Activated CD8-positive, alpha-beta memory T cell treated with anti-CD3 and anti-CD28 coated beads for 24 hours (primary cell): ENCODE measurements around the gene ANXA10.
"Not testable (repeated sequence)": the region's sequence is repeated elsewhere in the genome, so short reads cannot be mapped to it uniquely, and the experiment has no call there.

Experiments
- DNase-seq: peaks from one replicate; pipeline ENCODE4 v3.0.0-alpha.2; 2020

Gene ANXA10

DNA sequence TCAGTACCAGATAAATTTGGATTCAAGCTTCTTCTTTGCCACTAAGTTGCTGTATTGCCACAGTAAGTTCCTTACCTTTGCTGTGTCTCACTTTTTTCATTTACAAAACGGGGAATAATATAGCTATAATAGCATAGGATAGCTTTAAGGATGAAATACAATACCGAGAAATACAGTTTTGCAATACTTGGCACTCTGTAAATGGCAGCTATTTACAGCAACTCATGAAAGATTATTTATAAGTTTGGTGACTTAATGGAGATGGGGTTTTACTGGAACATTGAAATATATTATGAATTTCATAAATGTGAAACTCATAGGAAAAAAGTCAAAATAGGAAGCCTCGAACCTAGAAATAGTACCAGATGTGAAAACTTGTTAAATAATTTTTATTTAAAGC, 27.6 kb downstream of the ANXA10 start:
- no peak for DNase-seq

DNA sequence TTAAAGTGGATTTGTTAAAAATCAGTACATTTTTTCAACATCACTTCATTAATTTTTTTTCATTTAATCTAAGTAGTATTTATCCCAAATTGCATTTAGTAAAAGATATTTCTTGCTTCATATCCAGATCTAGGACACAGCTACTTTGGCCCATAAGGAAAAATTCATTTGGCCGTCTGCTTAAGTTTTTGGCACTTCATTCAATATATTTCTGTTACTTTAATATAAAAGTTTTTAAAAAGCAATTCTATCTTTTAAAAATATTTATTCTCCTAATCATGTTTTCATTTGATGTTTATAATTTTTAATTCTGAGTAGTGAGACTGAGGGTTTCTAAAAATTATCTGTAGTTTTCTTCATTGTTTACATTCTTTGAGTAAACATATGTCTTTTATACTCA, 28.5 kb downstream of the ANXA10 start:
- DNase-seq, result no peak

DNA sequence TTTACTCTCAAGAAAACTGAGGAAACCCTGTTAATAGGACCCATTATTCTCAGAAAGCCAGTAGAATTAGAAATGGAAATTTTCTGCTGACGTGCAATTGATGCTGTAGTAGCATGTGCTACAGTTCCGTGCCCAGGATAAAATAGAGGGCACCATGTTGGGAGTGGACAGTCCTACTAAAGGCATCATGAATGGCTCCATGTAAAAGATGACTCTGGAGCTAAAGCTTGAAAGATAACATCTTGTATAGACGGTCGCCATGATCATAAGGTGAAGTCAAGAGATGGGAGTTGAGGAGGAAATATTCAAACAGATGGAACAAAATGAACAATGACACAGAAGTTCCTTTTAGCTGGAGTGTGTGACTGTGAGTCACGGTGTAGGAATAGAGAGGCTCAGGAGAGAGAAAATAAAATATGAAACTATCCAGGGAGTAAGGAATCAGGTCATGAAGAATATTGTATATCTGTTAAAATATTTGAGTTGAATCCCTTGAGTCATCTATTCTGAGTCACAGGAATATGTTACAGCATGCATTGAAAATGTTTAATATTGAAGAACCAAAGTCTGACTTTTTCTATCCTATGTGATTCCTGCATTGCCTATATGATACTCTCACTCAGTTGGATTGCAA, 31.8 kb downstream of the ANXA10 start:
- no peak for DNase-seq

DNA sequence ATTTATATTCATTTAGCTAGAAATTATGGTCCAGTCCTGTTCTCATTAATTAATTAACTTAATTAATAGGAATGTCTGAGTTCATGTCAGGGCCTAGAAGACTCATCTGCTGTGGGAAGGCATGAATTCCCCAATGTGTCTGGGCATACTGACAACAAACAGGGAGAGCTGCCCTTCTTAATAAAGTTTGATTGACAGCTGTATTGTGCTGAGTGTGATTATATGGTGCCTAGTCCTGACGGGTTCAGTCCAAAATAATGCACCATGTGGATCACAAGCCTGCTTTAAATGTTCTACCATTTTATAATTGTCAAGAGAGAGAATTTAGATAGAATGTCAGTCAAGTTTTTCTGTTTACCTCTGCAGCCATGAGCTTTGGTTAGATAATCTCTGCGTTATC, 34.6 kb downstream of the ANXA10 start:
- no peak for DNase-seq

DNA sequence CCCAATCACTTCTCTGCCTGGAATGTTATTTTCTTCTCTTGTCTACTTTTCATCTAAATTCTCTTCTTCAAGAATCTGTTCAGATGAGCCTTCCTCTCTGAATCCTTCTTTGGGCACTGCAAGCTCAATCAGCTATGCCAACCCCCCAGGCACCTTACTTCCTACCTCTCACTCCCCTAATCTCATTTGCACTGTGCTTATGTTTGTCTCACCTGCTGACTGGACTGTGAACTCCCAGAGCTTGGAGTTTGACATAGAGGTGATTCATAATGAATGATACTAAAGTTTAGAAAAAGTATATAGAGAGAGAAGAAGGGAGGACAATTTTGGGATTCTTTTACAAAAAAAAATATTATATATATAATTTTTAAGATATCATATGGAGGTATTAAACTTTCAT, 36.3 kb downstream of the ANXA10 start:
- DNase-seq, result no peak

DNA sequence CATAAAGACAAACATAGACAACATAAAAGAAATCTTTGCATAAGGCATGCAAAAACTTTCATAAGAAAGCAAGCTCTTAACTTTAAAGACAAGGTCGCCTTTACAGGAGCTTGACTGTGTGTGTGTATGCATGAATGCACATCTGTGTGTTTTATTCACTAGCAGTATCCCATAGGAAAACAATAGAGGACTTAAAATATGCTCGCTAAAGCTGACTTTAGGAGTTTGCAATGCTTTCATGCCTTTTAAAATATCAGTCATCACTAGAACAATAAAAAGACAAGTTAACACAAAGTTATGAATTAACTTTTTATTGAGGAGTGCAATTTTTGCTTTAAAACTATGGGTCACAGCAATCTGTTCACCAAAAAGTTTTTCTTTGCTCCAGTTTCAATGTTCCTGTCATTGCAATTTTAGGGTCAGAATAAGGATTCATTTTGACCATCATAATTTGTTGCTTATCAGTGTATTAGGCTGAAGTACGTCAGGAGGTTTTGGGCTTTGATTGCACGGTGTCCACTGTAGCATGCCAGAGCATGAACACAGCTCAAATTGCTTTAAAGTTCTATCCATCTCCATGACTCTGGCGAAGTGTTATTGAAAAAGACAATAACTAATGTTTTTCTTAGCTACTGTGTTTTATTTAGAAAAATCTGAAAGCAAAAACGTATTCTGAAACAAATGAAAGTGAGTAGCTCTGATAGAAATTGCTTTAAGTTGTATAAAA, 36.9 kb downstream of the ANXA10 start:
- no peak for DNase-seq

DNA sequence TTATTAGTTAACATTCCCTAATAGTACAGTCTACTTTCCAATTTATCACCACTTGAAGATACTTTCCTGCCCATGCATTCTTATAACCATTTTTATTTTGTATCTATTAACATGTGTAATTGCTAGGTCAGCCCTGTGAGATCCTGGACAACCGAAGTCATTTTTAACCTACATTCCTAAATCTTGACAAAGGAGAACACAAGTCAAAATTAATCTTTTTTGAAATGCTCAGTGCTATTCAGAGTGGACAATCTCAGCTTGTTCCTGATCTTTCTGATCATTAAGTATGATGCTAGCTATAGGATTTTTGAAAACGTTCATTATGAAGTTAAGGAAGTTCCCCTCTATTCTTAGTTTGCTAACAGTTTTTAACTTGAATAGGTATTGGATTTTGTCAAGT, 37.5 kb downstream of the ANXA10 start:
- no peak for DNase-seq

DNA sequence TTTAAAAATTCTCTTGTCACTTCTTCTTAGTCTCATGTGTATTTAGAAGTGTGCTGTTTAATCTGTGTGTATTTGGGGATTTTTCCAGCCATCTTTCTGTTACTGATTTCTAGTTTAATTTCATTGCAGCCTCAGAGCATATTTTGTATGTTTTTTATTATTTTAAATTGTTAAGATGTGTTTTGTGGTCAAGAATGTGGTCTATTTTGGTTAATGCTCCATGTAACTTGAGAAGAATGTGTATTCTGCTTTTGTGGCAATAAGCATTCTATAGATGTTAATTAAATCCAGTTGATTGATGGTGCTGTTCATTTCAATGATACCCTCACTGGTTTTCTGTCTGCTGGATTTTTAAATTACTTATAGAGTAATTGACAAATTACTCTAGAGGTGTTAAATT, 38.9 kb downstream of the ANXA10 start:
- DNase-seq, result no peak

DNA sequence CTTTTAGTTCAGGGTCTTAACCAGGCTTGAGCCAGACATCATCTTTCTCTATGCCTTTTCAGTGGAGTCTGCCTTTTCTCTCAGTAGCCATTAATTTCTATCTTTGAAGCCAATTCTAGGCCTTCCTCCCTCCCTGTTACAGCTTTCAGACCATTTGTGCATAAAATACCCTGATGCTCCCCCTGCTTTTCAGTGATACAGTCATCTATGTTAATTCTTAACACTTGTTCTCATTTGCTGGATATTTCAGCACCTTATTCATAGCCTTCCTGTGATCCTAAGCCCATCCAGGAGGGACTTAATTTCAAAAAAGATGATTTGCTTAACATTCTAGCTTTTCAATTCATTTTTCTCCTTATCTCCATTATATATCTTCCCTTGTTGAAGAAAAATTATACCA, 42.3 kb downstream of the ANXA10 start:
- no peak for DNase-seq

DNA sequence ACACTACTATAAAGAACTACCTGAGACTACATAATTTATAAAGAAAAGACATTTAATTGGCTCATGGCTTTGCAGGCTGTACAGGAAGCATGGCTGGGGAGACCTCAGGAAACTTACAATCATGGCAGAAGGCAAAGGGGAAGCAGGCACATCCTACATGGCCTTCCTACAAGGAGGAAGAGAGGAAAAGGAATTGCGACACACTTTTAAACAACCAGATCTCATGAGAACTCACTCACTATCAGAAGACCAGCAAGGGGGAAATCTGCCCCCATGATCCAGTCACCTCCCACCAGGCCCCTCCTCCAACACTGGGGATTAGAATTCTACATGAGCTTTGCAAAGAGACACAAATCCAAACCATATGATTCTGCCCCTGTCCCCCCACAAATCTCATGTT, 43.5 kb downstream of the ANXA10 start:
- not testable (repeated sequence) for DNase-seq

DNA sequence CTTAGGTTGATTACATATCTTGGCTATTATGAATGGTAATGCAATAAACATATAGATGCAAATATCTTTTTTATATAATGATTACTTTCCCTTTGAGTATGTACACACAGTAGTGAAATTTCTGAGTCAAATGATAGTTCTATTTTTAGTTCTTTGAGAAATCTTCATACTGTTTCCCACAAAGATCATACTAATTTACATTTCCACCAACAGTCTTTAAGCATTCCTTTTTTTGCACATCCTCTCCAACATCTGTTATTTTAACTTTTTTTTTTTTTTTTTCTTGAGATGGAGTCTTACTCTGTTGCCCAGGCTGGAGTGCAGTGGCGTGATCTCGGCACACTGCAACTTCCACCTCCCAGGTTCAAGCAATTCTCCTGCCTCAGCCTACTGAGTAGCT, 45.4 kb downstream of the ANXA10 start:
- not testable (repeated sequence) for DNase-seq

DNA sequence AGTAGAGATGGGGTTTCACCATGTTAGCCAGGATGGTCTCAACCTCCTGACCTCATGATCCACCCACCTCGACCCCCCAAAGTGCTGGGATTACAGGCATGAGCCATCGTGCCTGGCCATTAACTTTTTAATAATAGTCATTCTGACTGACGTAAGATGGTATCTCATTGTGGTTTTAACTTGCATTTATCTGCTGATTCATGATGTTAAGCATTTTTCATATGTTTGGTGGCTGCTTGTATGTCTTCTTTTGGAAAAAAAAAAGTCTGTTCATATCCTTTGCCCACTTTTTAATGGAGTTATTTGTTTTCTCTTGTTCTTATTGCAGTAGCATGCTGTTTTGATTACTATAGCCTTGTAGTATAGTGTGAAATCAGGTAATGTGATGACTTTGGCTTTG, 45.8 kb downstream of the ANXA10 start:
- DNase-seq, result no peak

DNA sequence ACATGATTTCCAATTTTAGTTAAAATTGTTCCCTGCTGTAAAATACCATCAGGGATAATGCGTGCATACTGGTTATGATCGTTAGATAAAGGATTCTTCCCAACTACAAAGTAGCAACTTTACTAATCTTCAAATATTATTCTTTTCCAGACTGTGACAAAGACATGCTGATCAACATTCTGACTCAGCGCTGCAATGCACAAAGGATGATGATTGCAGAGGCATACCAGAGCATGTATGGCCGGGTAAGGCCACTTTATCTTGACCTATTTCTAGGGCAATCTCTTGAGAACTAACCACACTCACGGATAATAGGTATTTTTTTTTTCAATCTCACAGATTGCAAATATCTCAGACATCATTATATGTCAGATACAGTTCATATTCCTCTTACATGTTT, 47.0 kb downstream of the ANXA10 start:
- no peak for DNase-seq

DNA sequence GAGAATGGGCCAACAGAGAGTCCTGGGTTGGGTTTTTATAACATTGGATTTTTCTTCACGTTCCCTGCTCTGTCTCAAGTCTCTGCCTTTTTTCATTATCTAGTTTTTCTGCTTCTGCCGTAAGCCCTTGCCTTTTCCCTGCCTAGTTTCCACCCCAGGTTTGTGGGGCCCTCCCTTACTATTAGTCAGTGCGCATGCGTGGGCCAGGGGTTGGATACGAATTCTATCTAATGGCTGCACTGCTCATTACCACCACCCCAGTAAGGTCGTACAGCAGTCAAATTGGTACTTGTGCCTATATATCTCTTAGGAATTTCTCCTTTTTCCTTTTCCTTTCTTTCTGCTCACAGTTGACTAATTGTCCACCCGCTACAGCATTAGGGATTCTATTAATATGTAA, 49.4 kb downstream of the ANXA10 start:
- DNase-seq, result no peak

DNA sequence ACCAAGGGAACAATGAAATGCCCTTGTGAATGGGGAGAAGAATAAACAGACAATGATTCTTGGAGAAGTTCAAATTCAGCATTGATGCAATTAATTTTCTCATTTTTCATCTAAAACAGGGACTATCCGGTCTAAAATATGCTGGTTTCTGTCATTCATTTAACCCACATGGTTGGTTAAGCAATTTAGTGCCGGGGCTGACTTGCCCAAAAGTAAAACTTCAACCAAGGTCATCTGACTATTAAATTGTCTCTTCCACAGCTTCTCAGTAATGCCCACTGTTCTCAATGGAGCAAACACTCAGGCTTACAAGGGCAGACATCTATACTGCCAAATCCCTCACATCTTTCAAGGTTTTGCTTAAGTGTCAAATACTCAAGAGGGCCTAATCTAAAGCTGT, 51.3 kb downstream of the ANXA10 start:
- DNase-seq, result no peak

DNA sequence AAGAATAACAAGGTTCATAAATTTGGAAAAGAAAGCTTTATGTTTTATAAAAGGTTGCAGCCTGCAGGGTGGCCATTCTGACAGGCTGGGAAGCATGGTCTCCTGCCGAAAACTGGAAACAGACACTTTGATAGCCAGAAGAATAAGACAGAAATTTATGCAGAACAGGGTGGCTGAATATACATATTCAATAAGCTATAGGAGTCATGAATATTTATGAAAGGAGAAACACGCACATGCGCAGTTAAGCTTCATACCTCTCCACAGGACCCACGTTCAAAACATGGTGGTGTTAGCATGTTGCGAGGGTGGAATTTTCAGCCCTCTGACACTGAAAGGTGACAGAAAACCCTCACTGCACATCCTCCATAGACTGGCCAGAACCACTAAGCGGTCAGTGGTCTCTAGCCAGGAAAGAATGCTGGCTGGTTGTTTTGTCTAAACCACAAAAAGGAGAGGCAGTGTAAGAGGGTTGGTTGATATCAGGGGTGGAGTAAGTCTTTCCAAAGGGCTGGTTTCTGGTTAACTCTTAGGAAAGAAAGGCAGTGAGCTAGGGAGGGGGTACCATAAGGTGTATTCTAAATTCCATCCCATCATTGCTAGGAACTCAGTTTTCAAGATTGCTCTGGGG, 58.2 kb downstream of the ANXA10 start:
- DNase-seq, result no peak

DNA sequence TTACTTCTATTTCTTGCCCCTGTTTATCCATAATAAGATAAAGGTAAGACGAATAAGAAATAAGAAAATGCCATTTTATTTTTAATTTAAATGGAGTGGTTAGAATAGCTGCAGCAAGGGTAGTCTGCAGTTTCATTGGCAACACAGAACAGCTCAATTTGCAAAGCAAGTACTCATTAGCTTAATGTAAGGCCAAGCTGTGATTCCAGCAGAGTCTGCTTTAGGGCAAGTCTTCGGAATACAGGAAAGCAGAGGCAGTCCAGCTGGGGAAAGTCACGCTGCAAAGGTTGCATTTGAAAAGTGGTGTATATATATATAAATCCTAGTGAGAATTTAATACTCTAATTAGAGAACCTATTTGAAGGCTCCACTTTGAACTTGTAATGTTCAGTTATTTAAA, 59.0 kb downstream of the ANXA10 start:
- no peak for DNase-seq

DNA sequence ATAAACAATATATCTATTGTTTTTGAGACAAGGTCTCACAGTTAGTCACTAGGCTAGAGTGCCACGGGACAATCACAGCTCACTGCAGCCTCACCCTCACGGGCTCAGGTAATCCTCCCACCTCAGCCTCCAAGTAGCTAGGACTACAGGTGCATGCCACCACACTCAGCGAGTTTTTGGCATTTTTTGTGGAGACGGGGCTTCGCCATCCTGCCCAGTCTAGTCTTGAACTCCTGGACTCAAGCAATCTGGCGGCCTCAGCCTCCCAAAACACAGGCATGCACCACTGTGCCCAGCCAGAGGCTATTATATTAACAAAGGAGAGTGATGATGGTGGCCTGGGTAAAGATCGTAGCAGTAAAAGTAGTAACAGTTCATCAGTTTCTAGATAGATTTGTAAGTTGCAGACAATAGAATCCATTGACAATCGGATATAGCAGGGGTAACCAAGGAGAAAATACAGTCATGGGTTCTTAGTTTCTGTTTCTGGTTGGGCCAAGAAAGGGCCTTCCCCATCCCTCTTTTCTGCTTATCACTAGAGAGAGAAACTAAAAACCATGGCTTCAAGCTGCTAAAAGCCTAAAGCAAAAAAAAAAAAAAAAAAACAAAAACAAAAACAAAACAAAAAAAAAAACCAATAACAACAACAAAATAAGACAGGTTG, 60.6 kb downstream of the ANXA10 start:
- DNase-seq, result no peak

DNA sequence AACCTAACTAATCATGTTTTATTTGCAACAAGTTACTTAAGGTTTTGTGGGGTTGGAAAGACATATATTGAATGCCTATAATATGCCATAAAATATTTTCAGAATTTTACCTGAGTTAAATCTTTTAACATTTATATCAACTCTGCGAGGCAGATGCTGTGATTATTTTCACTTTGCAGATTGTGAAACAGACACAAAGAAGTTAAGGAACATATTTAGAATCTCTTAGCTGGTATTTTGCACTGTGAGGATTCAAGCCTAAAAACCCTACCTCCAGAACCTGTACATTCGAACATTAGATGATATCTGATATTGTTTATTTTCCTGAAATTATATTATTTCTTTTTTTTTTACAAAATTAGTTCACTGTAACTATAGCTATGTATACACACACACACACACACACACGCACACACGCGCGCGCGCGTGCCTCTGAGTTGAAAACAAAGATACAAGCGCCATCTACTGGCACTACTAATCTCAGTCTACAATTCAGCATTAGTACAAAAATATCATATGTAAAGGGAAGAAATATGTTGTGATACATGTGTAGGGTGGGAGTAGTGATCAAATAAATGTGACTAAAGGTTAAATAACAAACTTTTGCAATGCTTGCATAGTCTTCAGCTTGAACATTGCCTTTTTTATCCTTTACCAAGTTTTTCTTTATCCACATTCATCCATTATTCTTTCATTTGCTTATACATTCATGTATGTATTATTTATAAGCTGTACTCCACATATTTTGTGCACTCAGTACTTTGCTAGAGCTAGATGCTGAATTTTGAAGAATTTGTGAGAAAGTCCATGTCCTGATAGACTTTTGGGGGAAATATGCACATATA, 61.5 kb downstream of the ANXA10 start:
- DNase-seq, result peak; percentile 69

DNA sequence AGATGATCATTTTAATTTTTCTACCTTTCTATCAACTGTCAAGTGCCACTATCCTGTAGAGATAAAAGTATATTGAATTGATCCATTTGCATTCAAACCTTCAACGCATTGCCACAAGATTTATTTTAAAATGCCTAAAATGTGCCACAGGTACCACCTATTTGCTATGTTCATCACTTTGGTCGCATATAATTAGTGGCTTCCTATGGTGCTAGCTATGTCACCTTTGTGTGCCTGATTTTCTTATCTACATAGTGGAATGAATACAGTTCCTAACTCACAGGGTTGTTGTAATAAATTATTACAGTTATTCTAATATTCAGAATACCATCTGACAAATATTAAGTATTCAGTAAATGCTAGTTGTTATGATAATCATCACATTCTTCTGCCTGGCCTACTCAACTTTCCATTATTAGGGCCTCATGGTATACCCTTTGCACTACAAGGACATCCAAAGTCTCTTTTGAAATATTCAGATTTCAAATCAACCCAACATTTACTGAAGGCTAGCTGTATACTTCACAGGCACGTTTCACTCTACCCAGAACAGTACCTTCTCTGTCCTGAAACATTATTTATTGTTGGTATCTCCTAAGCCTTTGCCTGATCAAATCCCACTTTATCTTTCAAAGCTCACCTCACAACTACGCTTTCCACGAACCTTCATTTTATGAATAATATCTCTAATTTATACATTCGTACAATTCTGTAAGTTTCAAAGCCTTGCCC, 62.4 kb downstream of the ANXA10 start:
- DNase-seq, result no peak

DNA sequence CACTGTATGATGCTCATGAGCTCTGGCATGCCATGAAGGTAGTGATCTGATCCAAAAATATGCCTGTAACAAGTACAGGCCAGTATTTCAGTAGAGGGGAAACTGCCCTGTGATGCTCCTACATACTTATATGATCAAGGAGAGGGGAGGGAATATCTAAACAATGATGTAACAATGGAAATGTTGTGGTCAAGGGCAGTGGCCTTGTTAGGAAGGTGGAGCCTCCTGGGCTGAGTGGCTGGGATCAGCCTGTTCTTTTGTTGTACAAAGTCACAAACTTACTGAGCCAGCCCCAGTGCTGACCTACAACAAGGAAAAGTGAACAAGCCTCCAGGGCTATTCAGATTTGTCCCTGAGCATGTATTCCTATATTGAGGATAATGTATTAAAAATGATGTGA, 70.3 kb downstream of the ANXA10 start:
- no peak for DNase-seq

DNA sequence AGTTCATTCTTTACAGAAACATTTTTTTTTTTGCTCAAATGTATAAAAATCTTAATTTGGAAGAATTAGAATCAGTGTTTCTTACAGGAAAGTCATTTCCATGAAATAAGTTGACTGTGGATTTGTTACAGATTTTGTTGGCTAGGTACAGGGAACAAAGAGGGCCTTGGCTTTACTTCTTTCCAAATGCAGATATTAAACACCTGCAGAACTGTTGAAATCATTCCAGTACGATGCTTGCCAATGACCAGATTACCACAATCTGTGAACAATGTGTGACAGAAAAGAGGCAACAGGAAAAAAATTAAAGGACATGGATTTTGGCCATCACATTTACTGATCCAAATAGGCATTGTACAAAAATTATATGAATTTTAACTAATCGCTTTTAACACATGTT, 70.8 kb downstream of the ANXA10 start:
- DNase-seq, result no peak
